IPS DF 4.7 (cell line): ENCODE data around the gene NPR2.

ENCODE experiments used
- DNase-seq: peaks from one replicate; pipeline ENCODE4 v3.0.0-alpha.2; 2013; ENCODE audit warnings: low spot score; ENCODE audit errors: extremely low read depth

NPR2 gene

DNA sequence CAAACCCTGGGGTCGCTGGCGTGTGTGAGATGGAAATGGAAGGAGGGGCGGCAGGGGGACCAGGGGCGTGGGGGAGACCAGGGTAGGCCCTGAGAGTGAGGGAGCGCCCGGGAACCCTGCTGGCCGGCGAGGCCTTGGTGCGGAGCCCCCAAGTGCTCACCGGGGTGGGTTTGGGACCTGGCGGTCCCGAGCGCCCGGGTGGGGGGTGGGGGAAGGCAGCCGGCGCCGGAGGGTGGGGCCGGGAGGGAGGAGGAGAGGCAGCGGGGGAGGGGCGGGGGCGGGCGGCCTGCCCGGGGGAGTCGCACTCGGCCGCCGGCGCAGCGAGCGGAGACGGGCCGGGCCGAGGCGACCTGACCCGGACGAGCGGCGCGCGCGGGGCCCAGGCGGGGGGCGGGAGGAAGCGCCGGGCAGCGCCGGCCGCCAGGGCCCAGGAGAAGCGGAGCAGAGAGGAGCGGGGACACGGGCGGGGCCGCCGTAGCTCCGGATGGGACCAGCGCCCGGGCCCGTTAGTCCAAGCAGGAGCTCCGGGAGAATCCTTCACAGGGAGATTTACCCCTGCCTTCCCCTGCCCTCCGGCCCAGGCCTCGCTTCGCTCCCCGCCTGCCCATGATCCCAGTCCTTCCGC, at the start of gene NPR2:
Gene NPR2, plus strand, starts transcription at position 295 of the 625 bp plus-strand sequence. CDS start 818 bp downstream, outside the sequence.
- DNase-seq, result no peak

- no peak for DNase-seq
Measured at GRCh38 chr9:35741740-35742139, 49.7 kb upstream of the NPR2 start.

DNA sequence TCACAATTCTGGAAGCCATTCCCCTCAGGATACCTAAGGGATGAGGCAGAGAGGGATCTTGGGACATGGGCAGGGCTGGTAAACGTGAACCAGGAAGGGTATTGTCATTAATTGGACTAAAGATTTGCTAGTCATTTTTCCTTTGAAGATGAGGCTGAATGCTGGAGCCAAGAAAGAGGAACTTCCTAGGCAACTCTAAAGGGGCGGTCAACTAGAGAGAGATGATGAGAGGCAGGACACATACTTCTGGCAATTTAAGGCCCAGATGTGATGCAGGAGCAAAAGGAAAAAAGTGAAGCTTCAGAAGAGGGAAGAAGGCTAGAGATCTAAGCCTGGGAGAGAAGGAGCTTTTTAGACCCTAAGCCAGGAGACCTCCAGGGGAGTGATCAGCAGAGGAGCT, 47.9 kb upstream of the NPR2 start:
- no peak for DNase-seq

DNA sequence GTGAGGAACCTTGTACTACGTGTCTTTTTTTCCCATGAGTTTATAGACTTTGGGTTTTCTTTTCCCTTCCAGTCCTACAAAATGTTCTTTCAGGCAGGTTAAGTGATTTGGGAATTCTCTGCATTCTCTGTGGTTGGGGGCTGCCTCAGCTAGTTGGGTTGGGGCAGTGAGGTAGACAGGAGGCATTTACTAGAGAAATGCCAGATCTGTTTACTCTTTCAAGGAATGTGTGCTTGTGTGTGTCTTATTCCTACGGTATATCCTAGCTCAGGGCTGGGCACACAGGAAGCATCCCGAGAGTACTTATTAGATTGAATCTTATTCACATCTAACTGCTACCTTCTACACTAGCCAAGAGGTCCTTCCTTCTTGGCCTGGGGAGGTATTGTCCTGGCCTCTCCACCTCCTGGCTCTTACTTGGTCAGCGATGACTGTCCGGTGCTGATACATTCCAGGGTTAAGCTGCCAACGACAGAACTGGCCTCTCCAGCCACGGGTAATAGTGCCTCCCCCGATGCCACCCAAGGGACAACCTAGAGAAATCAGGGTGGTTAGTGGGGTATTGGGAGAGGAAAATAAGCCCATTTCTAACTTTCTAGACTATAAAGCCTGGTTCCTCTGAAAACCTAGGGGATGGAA, 47.4 kb upstream of the NPR2 start:
- DNase-seq, result no peak

GRCh38 chr9:35745569-35745968, 45.8 kb upstream of the NPR2 start:
- DNase-seq, result no peak

DNA sequence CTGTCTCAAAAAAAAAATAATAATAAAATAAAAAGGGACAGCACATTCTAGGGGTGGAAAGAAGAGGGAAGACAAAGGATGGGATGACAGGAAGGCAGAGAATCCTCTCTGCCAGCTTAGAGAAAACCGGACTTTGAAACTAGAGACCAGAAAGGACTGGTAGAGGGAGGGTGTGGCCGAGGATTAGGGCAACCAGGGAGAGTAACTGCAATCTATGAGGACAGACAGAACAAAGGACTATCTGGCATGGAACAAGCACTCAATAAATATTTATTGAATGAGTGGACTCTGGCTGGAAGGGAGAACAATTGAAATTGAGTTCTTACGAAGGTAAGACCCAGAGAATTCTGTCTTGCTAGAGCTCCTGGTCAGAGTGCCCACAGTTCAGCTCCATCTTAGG, 44.8 kb upstream of the NPR2 start:
- DNase-seq, result no peak

GRCh38 chr9:35748242-35748857, 43.0 kb upstream of the NPR2 start:
- DNase-seq, result no peak

GRCh38 chr9:35748858-35749514, 42.4 kb upstream of the NPR2 start, which contains the start of the genes GBA2 and RGP1:
TSS of gene GBA2 (minus strand) at chr9:35749228. CDS start at chr9:35748704, 524 bp downstream.
TSS of gene RGP1 (plus strand) at chr9:35749287. CDS start at chr9:35749756, 469 bp downstream.
- DNase-seq, result no peak

- no peak for DNase-seq
Measured at GRCh38 chr9:35749515-35750255, 41.7 kb upstream of the NPR2 start.

DNA sequence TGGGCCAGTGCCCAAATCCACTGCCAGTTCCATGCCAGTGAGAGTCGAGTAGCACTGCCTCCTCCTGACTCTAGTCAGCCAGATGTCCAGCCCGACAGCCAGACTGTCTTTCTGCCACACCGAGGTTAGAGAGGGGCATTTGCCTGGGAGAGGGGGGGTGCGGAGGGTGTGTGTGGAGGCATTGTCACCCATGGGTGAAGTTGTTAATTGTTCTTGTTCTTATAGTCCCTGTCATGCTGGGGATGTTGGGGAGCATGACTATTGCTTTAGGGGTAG, 41.2 kb upstream of the NPR2 start:
- no peak for DNase-seq

DNA sequence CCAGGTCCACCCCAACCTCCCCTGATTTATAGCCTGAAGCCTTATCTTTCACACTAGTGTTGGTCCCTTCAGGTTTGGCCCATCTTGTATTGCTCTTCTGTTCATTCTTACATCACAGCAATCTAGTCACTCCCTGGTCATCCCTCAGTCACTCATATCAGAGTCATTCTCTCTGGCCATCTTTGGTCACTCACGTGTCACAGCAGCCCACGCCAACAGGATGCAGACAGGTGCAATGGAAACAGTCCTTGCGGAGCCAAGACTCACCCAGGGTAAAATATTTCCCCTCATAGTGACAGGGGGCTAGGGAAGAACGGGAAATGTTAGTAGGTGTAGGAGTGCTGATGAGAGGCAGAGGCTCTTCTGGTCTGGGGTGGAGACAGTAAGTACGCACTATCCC, 37.9 kb upstream of the NPR2 start:
- DNase-seq, result no peak

- no peak for DNase-seq
Measured at GRCh38 chr9:35754264-35754663, 37.1 kb upstream of the NPR2 start, which contains the start of gene MSMP. TSS of gene MSMP (minus strand) at chr9:35754276. CDS start at chr9:35754129, 147 bp downstream.

- no peak for DNase-seq
Measured at GRCh38 chr9:35755071-35755470, 36.3 kb upstream of the NPR2 start.

DNA sequence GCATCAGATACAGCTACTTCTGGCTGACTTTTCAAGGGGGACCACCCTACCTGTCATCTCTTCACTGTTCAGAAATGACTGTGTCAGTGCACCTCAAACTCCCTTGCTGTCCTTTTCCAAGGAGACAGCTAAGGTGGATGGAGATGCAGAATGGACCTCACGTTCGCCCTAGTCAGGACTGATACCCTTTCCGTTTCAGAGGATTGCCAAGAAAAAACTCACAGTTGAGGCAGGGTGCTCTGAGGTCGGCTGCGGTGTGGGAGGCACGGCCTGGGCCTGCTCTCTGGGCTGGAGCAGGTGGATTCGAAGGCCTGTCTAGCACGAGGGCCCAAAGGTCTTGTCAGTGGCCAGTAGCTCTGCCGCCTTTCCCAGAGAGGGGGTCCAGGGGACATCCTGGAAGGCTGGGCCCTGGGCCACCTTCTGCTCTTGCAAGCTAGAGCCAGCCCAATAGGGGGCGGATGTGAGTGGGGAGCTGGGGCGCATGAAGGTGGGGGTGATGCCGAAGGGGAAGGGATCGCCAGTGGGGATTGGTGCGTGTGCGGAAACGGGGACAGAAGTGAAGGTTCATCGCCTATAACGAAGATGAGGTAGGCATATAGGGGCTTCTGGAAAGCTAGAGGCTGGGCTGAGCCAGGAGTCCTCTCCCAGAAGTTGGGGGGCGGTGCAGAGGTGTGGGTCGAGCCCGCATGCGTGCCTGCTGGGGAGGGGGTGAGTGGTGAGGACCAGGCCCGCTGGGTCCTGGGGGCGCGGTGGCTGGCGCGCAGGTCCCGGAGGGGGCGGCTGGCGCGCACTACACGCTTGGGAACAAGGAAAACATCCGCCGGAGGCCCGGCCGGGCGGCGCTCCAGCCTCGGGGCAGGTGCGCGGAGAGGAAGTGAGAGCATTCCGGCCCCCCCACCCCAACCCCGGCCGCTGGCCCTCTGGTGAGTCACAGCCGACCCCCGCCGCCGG, 34.8 kb upstream of the NPR2 start:
- no peak for DNase-seq

GRCh38 chr9:35757226-35757891, 34.0 kb upstream of the NPR2 start:
- no peak for DNase-seq

- no peak for DNase-seq
Measured at GRCh38 chr9:35757892-35758275, 33.5 kb upstream of the NPR2 start.

DNA sequence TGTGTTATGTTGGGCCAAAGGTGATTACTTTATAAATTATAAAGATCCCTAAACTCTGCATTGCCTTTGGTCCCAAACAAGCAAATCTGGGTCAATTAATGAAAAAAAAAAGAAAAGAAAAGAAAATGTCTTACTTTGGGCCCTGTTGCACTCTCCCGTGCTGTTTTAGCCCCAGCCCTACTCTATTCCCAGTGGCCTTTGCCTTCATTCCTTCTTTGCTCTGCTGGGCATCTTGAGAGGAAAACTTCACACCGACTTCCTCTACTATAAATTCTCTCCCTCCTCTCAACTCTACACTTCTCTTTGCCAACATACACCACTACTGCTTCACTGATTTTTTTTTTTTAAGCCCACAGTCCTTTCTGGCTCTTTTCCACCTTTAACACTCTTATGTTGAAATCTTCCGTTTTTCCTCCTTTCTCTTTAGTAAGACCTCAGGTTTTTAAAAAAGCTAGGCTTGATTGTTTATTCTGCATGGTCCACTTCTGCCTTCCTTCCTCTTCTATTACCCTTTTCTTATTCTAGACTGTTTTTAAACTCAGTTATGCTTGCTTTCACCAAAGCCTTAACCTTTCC, 32.8 kb upstream of the NPR2 start:
- DNase-seq, result no peak

DNA sequence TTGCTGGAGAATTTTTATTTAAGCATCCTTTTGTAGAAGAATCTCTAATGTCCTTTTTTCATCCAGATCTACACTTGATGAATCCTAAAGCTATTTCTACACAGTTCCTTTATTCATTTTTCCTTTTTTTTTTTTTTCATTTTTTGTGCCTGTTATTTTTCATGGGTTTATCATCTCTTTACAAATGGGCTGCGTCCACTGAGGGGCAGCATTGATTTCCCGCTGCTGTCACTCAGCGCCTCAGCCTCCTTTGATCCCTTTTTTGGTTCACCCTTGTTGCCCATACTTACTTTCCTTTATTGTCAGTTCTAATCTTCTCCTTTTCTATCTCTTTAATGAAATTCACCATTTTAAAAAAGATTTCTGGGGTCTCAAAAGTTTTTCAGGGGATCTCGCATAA, 31.6 kb upstream of the NPR2 start:
- DNase-seq, result no peak

GRCh38 chr9:35760651-35761050, 30.7 kb upstream of the NPR2 start:
- no peak for DNase-seq

GRCh38 chr9:35763181-35763580, 28.2 kb upstream of the NPR2 start:
- DNase-seq, result no peak
